ENCODE data around the gene POLR3E. TPM values are rescaled to one million over a fixed set of nuclear protein-coding genes. Genes with fewer than 3 reads are reported as not detected.
A peak's percentile ranks its signal among the peaks of the same experiment; 100 is the strongest.

Gene POLR3E
- total RNA-seq, 2 experiments from 2014 or later: 66.9 to 67.9 TPM

GRCh38 chr16:22311520-22311919, 14.3 kb downstream of the POLR3E start:
- no peak overlapping the region for H3K27ac Mint-ChIP-seq
- ChIA-PET POLR2A (interaction anchor here (1.7 kb wide), 1 partner anchor 13 kb away, joined by 6 read pairs; no protein-coding TSS in a partner anchor), CTCF (interaction anchor here (1.0 to 2.4 kb wide), 2 partner anchors 11 to 38 kb away, joined by 3 to 10 read pairs; no protein-coding TSS in a partner anchor)
- H3K4me3 Mint-ChIP-seq: no peak overlapping the region
- peaks cover 36% of the 10 kb centered on the region for H3K36me3 Mint-ChIP-seq (ENCODE audit: low read depth)
- TF ChIP-seq CTCF (IDR thresholded peaks at IDR 0.05): no peak
- H3K4me1 Mint-ChIP-seq (ENCODE audit: low read depth): no peaks in the 10 kb centered on the region
- no peak for DNase-seq
- intact Hi-C loops (cut with micrococcal nuclease): no loop called here
- no peaks in the 10 kb centered on the region for H3K27me3 Mint-ChIP-seq
- ATAC-seq: no peak
- H3K9me3 Mint-ChIP-seq: no peaks in the 10 kb centered on the region

- DNase-seq (no peak), ATAC-seq (no peak)
- Mint-ChIP-seq H3K9me3 (no peaks in the 10 kb centered on the region), H3K27ac (peak overlapping the region; percentile 19), H3K4me1 (ENCODE audit: low read depth) (no peaks in the 10 kb centered on the region), H3K4me3 (no peak overlapping the region), H3K27me3 (no peaks in the 10 kb centered on the region), H3K36me3 (ENCODE audit: low read depth) (peaks cover 37% of the 10 kb centered on the region)
- POLR2A ChIA-PET: interaction anchor here (0.6 to 1.7 kb wide), 3 partner anchors 9 to 24 kb away, joined by 3 to 4 read pairs (median 4); no protein-coding TSS in a partner anchor
- no peak for TF ChIP-seq CTCF (IDR thresholded peaks at IDR 0.05)
- CTCF ChIA-PET: no interaction called here
- intact Hi-C loops (cut with micrococcal nuclease): no loop called here
These were observed 15.9 kb downstream of the POLR3E start for GRCh38 chr16:22312897-22313781.

- ATAC-seq (no peak), DNase-seq (no peak)
- Mint-ChIP-seq H3K27me3 (no peaks in the 10 kb centered on the region), H3K4me1 (ENCODE audit: low read depth) (no peaks in the 10 kb centered on the region), H3K9me3 (no peaks in the 10 kb centered on the region), H3K4me3 (no peak overlapping the region), H3K36me3 (ENCODE audit: low read depth) (peaks cover 38% of the 10 kb centered on the region), H3K27ac (no peak overlapping the region)
- ChIA-PET CTCF (interaction anchor here (1.0 kb wide), 1 partner anchor 14 kb away, joined by 5 read pairs; no protein-coding TSS in a partner anchor), POLR2A (interaction anchor here (0.9 to 1.6 kb wide), 3 partner anchors 10 to 52 kb away, joined by 3 to 4 read pairs (median 4); no protein-coding TSS in a partner anchor)
- TF ChIP-seq CTCF (IDR thresholded peaks at IDR 0.05): no peak
- intact Hi-C loops (cut with micrococcal nuclease): no loop called here
These were observed 16.8 kb downstream of the POLR3E start for GRCh38 chr16:22313876-22314470.

GRCh38 chr16:22314661-22315626, 17.7 kb downstream of the POLR3E start:
- H3K4me1 Mint-ChIP-seq (ENCODE audit: low read depth): no peaks in the 10 kb centered on the region
- TF ChIP-seq CTCF (IDR thresholded peaks at IDR 0.05): no peak
- no peaks in the 10 kb centered on the region for H3K27me3 Mint-ChIP-seq
- no peak overlapping the region for H3K27ac Mint-ChIP-seq
- no peaks in the 10 kb centered on the region for H3K9me3 Mint-ChIP-seq
- intact Hi-C loops (cut with micrococcal nuclease): no loop called here
- H3K4me3 Mint-ChIP-seq: no peak overlapping the region
- ATAC-seq (no peak), DNase-seq (no peak)
- CTCF ChIA-PET: interaction anchor here (1.0 kb wide), 1 partner anchor 15 kb away, joined by 5 read pairs; no protein-coding TSS in a partner anchor
- POLR2A ChIA-PET: interaction anchor here (0.9 to 1.6 kb wide), 3 partner anchors 9 to 53 kb away, joined by 3 to 4 read pairs (median 4); no protein-coding TSS in a partner anchor
- H3K36me3 Mint-ChIP-seq (ENCODE audit: low read depth): peaks cover 39% of the 10 kb centered on the region
